ENCODE measurements around the gene ACTR3. TPM values are rescaled to one million over a fixed set of nuclear protein-coding genes. Genes with fewer than 3 reads are reported as not detected.

ACTR3 gene
- total RNA-seq, 4 donors from 2014 or later, result 94.6 to 127 (median 115) TPM

GRCh38 chr2:113895819-113896563, 6.1 kb downstream of the ACTR3 start:
- Histone ChIP-seq H3K9me3 (no peaks in the 10 kb centered on the region), H3K4me1 (peaks cover 93% of the 10 kb centered on the region), H3K27me3 (no peaks in the 10 kb centered on the region), H3K27ac (no peak overlapping the region), H3K36me3 (no peaks in the 10 kb centered on the region), H3K4me3 (no peak overlapping the region)
- no peak for DNase-seq (ENCODE audit: low spot score in 2 of 2)
- 56% methylated on average over 1 of the region's 1 CpG for WGBS
- no peak for TF ChIP-seq POLR2A (IDR thresholded peaks at IDR 0.05)
- no peak for TF ChIP-seq POLR2AphosphoS5 (IDR thresholded peaks at IDR 0.05)

DNA sequence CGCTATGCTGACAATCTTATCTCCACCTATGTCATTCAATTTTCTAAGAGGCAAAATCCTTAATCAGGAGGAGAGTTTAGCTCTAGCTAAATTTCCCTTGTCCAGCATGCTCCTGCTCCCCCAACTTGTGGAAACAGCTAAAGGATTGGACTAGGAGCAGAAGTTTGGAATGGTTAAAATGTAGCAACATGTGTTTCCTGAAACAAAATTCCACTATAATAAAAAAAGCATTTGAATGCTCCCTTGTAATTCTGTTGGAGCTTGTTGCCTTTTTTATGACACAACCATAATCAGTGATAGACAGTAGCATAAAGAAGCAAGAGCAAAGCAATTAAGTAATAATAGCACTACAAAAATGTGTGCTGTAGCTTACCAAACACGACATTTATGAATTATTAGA, 6.9 kb downstream of the ACTR3 start:
- TF ChIP-seq EP300 (IDR thresholded peaks at IDR 0.05) (no peak), CTCF (IDR thresholded peaks at IDR 0.05) (no peak)
- no peak for DNase-seq (ENCODE audit: low spot score in 2 of 2)
- H3K9me3 ChIP-seq, result no peaks in the 10 kb centered on the region
- no peaks in the 10 kb centered on the region for H3K36me3 ChIP-seq
- 42% methylated on average over 2 of the region's 2 CpGs for WGBS
- H3K4me3 ChIP-seq, result no peak overlapping the region
- H3K27me3 ChIP-seq, result no peaks in the 10 kb centered on the region
- H3K4me1 ChIP-seq, result peaks cover 91% of the 10 kb centered on the region
- no peak overlapping the region for H3K27ac ChIP-seq

DNA sequence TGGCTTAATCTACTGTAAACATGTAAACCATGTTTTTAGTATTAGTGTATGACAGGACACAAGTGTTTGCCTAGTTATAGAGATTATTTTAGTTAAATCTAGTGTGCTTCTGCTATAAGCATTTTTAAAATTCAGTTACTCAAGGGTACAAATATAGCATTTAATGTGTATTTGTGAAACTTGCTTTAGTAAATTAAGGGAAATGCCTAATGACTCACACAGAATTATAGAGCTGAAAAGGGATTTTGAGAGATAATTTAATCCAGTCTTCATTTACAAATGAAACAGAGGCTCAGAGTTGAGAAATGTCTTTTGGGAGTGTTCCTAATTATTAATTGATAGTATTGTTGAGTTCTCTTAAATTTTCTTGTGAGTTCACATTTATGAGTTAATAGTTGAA, 8.2 kb downstream of the ACTR3 start:
- H3K4me1 ChIP-seq, result peaks cover 81% of the 10 kb centered on the region
- TF ChIP-seq CTCF (IDR thresholded peaks at IDR 0.05), result no peak
- no peak for TF ChIP-seq POLR2AphosphoS5 (IDR thresholded peaks at IDR 0.05)
- TF ChIP-seq POLR2A (IDR thresholded peaks at IDR 0.05), result no peak
- TF ChIP-seq EP300 (IDR thresholded peaks at IDR 0.05), result no peak
- no peaks in the 10 kb centered on the region for H3K36me3 ChIP-seq
- H3K4me3 ChIP-seq, result no peak overlapping the region
- no peaks in the 10 kb centered on the region for H3K27me3 ChIP-seq
- no peaks in the 10 kb centered on the region for H3K9me3 ChIP-seq
- no peak overlapping the region for H3K27ac ChIP-seq
- DNase-seq (ENCODE audit: low spot score in 2 of 2), result no peak

DNA sequence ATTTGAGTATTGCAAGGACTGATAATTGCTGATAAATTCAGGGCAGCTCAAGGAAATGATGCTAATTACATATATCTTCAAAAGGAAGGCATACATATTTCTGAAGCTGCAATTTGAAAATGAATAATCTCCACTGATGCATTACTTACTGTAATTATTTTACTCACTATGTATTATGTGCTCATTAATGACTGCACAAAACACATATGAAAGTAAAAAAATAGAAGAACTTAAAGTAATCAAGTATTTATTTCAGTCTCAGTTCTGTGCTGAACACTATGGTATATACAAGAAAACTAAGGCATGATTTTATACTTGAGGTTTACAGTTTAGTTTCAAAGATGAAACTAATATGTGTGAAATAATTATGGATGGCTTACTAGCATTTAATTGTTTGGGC, 9.3 kb downstream of the ACTR3 start:
- Histone ChIP-seq H3K36me3 (no peaks in the 10 kb centered on the region), H3K9me3 (no peaks in the 10 kb centered on the region), H3K4me1 (peaks cover 79% of the 10 kb centered on the region), H3K4me3 (no peak overlapping the region), H3K27ac (no peak overlapping the region), H3K27me3 (no peaks in the 10 kb centered on the region)
- TF ChIP-seq EP300 (IDR thresholded peaks at IDR 0.05) (no peak), POLR2A (IDR thresholded peaks at IDR 0.05) (no peak), CTCF (IDR thresholded peaks at IDR 0.05) (no peak), POLR2AphosphoS5 (IDR thresholded peaks at IDR 0.05) (no peak)
- DNase-seq (ENCODE audit: low spot score in 2 of 2), result no peak

DNA sequence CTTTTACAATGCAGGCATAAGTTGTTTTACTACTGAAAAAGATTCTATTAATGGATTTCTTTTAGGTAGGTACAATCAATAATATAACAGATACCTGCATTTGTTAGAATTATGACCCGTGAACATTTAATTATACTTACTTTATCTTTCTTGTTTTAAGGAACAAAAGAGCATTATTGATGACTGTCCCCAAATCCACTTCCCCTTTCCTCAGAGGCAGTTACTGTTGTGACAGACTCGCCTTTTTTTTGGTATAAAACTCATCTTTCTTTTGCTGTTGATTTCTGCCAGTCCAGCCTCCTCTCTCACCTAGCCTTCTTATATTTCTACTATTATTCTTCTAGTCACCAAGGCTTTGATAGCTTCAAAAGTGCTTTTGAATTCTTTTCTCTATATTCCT, 12.1 kb downstream of the ACTR3 start:
- Histone ChIP-seq H3K27ac (no peak overlapping the region), H3K4me1 (peaks cover 58% of the 10 kb centered on the region), H3K27me3 (no peaks in the 10 kb centered on the region), H3K36me3 (no peaks in the 10 kb centered on the region), H3K4me3 (no peak overlapping the region), H3K9me3 (no peaks in the 10 kb centered on the region)
- WGBS, result 37% methylated on average over 2 of the region's 2 CpGs
- TF ChIP-seq POLR2A (IDR thresholded peaks at IDR 0.05) (no peak), EP300 (IDR thresholded peaks at IDR 0.05) (no peak), CTCF (IDR thresholded peaks at IDR 0.05) (no peak), POLR2AphosphoS5 (IDR thresholded peaks at IDR 0.05) (no peak)
- no peak for DNase-seq (ENCODE audit: low spot score in 2 of 2)

GRCh38 chr2:113905886-113906285, 16.0 kb downstream of the ACTR3 start:
- Histone ChIP-seq H3K27ac (no peak overlapping the region), H3K9me3 (no peaks in the 10 kb centered on the region), H3K4me3 (no peak overlapping the region), H3K27me3 (no peaks in the 10 kb centered on the region), H3K4me1 (peaks cover 32% of the 10 kb centered on the region), H3K36me3 (no peaks in the 10 kb centered on the region)
- no peak for TF ChIP-seq POLR2A (IDR thresholded peaks at IDR 0.05)
- no peak for TF ChIP-seq POLR2AphosphoS5 (IDR thresholded peaks at IDR 0.05)
- no peak for TF ChIP-seq CTCF (IDR thresholded peaks at IDR 0.05)
- no peak for TF ChIP-seq EP300 (IDR thresholded peaks at IDR 0.05)
- DNase-seq (ENCODE audit: low spot score in 2 of 2), result no peak
- WGBS, result 85% methylated on average over 1 of the region's 1 CpG
